ENCODE measurements around the gene STAG3. TPM values are rescaled to one million over a fixed set of nuclear protein-coding genes. Genes with fewer than 3 reads are reported as not detected.
A peak's percentile ranks its signal among the peaks of the same experiment; 100 is the strongest.

The STAG3 gene
- total RNA-seq, 4 donors from 2014 or later, result 4.2 to 8.2 (median 6.5) TPM

DNA sequence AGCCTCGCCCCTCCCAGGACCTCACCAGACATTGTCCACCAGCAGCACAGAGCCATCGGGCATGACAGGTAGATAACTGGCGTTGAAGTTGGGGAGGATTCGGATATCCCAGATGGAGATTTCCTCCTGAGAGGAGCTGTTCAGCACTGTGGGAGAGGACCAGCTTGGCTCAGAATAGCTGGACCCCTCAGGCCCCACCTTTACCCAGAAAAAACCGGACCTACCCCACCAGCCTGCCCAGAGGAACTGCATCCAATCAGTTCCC lies 20.7 kb upstream of the STAG3 start:
- Histone ChIP-seq H3K9me3 (no peaks in the 10 kb centered on the region), H3K36me3 (peaks cover 0 to 43% (median 0%) of the 10 kb centered on the region in 3 donors), H3K27me3 (no peaks in the 10 kb centered on the region), H3K27ac (peak overlapping the region in 2 of 4 donors; percentile 84 to 85), H3K4me3 (no peak overlapping the region), H3K4me1 (peaks cover 0 to 54% (median 16%) of the 10 kb centered on the region in 4 donors)
- 69 to 72% methylated on average over 5 of the region's 5 CpGs for WGBS, 2 donors
- no peak for DNase-seq (ENCODE audit: low spot score in 2 of 2)
- no peak for TF ChIP-seq EP300 (IDR thresholded peaks at IDR 0.05)

DNA sequence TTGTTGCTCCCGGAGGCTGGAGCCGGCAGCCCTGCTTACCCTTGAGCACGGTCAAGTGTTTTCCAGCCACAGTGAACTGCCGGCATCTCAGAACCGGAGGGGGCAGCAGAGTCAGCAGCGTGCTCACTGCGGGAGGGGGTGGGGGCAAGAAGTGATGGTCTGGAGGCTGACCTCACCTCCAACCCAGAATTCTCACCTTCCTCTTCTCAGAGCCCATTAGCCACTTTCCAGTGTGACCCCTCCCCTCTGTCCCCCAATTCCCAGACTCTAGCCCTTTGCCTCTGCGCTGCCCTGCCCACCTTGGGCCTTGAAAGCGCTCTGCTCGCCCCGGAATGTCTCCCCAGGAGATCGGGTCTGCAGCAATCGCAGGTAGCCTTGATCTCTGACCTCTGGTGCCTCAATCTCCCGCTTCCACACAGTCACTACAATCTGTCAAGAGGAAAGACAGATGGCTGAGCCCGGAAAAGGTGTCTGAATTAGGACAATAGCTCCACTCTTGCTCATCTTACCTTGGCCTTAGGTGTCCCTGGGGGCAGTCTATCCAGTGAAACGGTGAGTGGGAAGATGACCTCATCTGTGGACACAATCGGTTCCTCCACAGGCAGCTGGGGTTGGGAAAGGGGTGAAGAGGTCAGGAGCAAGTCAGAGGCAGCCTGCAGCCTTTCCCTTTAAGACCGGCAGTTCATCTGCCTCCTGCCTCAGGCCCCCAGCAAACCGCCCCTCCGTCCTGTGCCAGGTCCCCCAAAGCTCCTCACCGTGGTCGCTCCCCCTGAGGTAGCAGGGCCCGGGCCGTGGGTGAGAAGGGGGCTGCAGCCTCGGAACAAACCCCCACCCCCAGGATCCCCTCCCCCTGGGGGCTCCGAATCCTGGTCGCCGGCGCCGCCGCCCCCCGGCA lies 20.1 kb upstream of the STAG3 start:
- peak in 1 of 2 donors; percentile 21 for DNase-seq (ENCODE audit: low spot score in 2 of 2)
- TF ChIP-seq EP300 (IDR thresholded peaks at IDR 0.05), result no peak
- no peak for TF ChIP-seq POLR2A (IDR thresholded peaks at IDR 0.05)
- TF ChIP-seq, protein P1, sequence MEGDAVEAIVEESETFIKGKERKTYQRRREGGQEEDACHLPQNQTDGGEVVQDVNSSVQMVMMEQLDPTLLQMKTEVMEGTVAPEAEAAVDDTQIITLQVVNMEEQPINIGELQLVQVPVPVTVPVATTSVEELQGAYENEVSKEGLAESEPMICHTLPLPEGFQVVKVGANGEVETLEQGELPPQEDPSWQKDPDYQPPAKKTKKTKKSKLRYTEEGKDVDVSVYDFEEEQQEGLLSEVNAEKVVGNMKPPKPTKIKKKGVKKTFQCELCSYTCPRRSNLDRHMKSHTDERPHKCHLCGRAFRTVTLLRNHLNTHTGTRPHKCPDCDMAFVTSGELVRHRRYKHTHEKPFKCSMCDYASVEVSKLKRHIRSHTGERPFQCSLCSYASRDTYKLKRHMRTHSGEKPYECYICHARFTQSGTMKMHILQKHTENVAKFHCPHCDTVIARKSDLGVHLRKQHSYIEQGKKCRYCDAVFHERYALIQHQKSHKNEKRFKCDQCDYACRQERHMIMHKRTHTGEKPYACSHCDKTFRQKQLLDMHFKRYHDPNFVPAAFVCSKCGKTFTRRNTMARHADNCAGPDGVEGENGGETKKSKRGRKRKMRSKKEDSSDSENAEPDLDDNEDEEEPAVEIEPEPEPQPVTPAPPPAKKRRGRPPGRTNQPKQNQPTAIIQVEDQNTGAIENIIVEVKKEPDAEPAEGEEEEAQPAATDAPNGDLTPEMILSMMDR (IDR thresholded peaks at IDR 0.05), result no peak
- H3K27ac ChIP-seq, result peak overlapping the region; percentile 59 to 85 (median 84)
- H3K4me1 ChIP-seq, result peaks cover 0 to 52% (median 16%) of the 10 kb centered on the region in 4 donors
- H3K4me3 ChIP-seq, result peak overlapping the region; percentile 56 to 85 (median 80)
- H3K9me3 ChIP-seq, result no peaks in the 10 kb centered on the region
- H3K36me3 ChIP-seq, result peaks cover 0 to 42% (median 0%) of the 10 kb centered on the region in 3 donors
- no peaks in the 10 kb centered on the region for H3K27me3 ChIP-seq
- 21 to 26% methylated on average over 18 of the region's 32 CpGs for WGBS, 2 donors

DNA sequence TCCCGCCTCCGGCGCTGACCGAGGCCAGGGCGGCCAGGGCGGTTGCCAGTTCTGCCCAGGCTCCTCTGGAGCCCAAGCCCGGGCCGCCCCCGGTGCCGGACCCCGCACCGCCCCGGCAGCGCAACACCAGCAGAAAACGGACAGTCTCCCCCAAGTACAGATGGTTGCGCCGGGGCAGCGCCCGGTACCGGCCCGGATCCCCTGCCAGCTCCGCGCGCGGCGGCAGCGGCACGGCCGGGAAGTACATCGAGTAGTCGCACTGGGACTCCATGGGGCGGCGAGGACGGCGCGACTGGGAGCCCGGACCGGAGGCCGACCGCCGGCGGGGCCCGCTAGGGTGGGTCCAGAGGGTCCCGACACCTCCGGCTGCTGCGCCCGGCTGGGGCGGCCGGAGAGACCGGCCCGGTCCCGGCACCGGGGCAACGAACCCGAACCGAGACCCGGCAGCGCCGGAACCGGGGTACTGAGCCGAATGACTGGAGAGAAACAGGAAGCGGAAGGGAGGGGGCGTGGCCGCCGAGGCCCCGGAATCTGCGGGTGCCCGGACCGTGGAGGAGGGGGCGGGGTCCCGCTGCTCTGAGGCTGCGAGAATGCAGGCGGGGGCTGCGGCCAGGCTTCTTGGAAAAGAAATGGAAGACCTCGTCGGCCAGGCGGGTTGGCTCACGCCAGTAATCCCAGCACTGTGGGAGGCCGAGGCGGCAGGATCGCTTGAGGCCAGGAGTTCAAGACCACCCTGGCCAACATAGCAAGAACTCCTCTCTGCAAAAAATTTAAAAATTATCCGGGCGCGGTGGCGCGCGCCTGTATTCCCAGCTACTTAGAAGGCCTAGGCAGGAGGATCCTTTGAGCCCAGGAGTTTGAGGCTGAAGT lies 19.3 kb upstream of the STAG3 start, which contains the start of gene TRAPPC14:
TSS of gene TRAPPC14 (minus strand) at position 495 of the 870 bp plus-strand sequence. CDS start at position 271, 224 bp downstream.
- WGBS, 2 donors, result 1 to 2% methylated on average over 23 to 54 of the region's 87 CpGs
- DNase-seq (ENCODE audit: low spot score in 2 of 2), result peak; percentile 81 to 82
- Histone ChIP-seq H3K36me3 (peaks cover 0 to 37% (median 0%) of the 10 kb centered on the region in 3 donors), H3K27ac (peak within 1 kb of the TSS; percentile 59 to 85 (median 84)), H3K9me3 (no peaks in the 10 kb centered on the region), H3K4me1 (peaks cover 0 to 47% (median 17%) of the 10 kb centered on the region in 4 donors), H3K4me3 (peak within 1 kb of the TSS; percentile 56 to 85 (median 80)), H3K27me3 (no peaks in the 10 kb centered on the region)
- TF ChIP-seq POLR2A (IDR thresholded peaks at IDR 0.05), result peak; percentile 24 to 41
- TF ChIP-seq EP300 (IDR thresholded peaks at IDR 0.05), result peak; percentile 20 to 63
- TF ChIP-seq, protein P1 (IDR thresholded peaks at IDR 0.05), result peak in 1 of 5 experiments; percentile 14

DNA sequence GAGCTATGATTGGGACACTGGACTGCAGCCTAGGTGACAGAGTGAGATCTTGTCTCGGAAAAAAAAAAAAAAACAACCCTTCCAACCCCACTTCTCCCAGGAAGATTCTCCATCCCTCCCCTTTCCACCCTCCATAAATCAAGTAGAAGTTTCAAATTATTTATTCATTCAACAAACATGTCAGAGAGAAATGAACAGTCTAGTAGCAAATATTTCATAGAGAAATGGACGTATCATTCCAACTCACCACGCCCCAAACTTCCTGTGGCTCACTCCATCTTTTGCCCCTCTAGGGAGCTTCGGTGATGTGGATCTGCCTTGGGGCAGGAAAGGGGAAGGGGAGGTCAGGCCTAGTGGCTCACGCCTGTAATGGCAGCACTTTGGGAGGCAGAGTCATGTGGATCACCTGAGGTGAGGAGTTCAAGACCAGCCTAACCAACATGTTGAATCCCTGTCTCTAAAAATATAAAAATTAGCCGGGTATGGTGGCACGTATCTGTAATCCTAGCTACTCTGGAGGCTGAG lies 18.6 kb upstream of the STAG3 start:
- no peak for DNase-seq (ENCODE audit: low spot score in 2 of 2)
- Histone ChIP-seq H3K9me3 (no peaks in the 10 kb centered on the region), H3K4me3 (peak overlapping the region; percentile 56 to 85 (median 80)), H3K4me1 (peaks cover 0 to 40% (median 17%) of the 10 kb centered on the region in 4 donors), H3K36me3 (peaks cover 0 to 36% (median 0%) of the 10 kb centered on the region in 3 donors), H3K27ac (peak overlapping the region; percentile 59 to 85 (median 84)), H3K27me3 (no peaks in the 10 kb centered on the region)
- 58 to 59% methylated on average over 7 of the region's 7 CpGs for WGBS, 2 donors
- TF ChIP-seq, protein P1 (IDR thresholded peaks at IDR 0.05), result no peak
- no peak for TF ChIP-seq EP300 (IDR thresholded peaks at IDR 0.05)
- TF ChIP-seq POLR2A (IDR thresholded peaks at IDR 0.05), result no peak

DNA sequence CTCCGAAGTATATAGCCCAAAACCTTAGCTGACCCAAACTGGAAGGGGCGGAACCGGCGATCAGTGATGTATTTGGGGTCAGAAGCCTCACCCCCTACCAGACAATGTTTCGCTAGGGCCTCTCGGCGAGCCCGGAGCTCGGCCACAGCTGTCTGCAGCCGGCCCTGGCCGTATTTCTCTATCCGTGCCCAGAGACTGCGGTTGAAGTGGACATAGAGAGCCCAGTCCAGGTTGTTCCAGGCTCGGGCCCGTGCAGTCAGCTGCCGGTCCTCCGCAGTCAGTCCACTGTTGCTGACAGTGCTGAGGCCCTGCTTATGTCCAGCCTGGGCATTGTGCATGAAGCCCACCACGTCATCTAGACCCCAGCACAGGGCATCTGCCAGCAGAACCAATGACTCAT lies 17.7 kb upstream of the STAG3 start:
- no peak for DNase-seq (ENCODE audit: low spot score in 2 of 2)
- Histone ChIP-seq H3K27ac (no peak overlapping the region), H3K36me3 (peaks cover 0 to 28% (median 0%) of the 10 kb centered on the region in 3 donors), H3K4me1 (peaks cover 0 to 31% (median 17%) of the 10 kb centered on the region in 4 donors), H3K9me3 (no peaks in the 10 kb centered on the region), H3K4me3 (no peak overlapping the region), H3K27me3 (no peaks in the 10 kb centered on the region)
- TF ChIP-seq EP300 (IDR thresholded peaks at IDR 0.05) (no peak), POLR2A (IDR thresholded peaks at IDR 0.05) (no peak)
- TF ChIP-seq, protein P1 (IDR thresholded peaks at IDR 0.05), result no peak
- WGBS, 2 donors, result 88 to 90% methylated on average over 15 to 18 of the region's 18 CpGs
